SU-DHL-6 (cell line): Measurements from ENCODE around the gene FGFR2.

Source experiments
- H2AFZ ChIP-seq: fragments of 200-600 bp; sonication (generic); 2 replicates; pipeline ENCODE4 v1.6.1; 2014; ENCODE audit warnings: low read depth, mild to moderate bottlenecking, moderate library complexity, mixed read lengths, antibody characterized with exemption, low read length; ENCODE audit not compliant: severe bottlenecking
- H3F3A ChIP-seq: fragments of 200-600 bp; shearing (Covaris generic); 2 replicates; pipeline ENCODE4 v1.6.0; 2016; ENCODE audit warnings: antibody characterized with exemption, mild to moderate bottlenecking; ENCODE audit not compliant: insufficient read depth
- H3K27ac ChIP-seq: fragments of 200-600 bp; sonication (generic); 2 replicates; pipeline ENCODE4 v1.5.1; 2016; ENCODE audit warnings: low read depth, mild to moderate bottlenecking, low read length, moderate library complexity, mixed read lengths
- H3K27me3 ChIP-seq: fragments of 200-600 bp; sonication (generic), shearing (Covaris generic); 2 replicates; pipeline ENCODE4 v1.6.0; 2014; ENCODE audit warnings: mild to moderate bottlenecking, low read length
- H3K36me3 ChIP-seq: fragments of 200-600 bp; sonication (generic); 2 replicates; pipeline ENCODE4 v1.6.1; 2014; ENCODE audit warnings: mild to moderate bottlenecking, low read length, mixed read lengths
- H3K4me2 ChIP-seq: fragments of 300-600, 200-600 bp; shearing (Covaris generic), sonication (generic); 2 replicates; pipeline ENCODE4 v1.6.0; 2014; ENCODE audit warnings: low read length, low read depth, mild to moderate bottlenecking; ENCODE audit not compliant: poor library complexity, severe bottlenecking
- H3K4me3 ChIP-seq: fragments of 200-600 bp; sonication (generic); 2 replicates; pipeline ENCODE4 v1.5.1; 2014; ENCODE audit warnings: antibody characterized with exemption, low read length, mild to moderate bottlenecking, mixed read lengths; ENCODE audit not compliant: insufficient read depth, poor library complexity, severe bottlenecking
- H3K79me2 ChIP-seq: fragments of 200-600 bp; sonication (generic); 2 replicates; pipeline ENCODE4 v1.6.1; 2014; ENCODE audit warnings: mild to moderate bottlenecking, low read length, moderate library complexity; ENCODE audit not compliant: insufficient read depth
- H3K9ac ChIP-seq: fragments of 200-600 bp; sonication (generic); 2 replicates; pipeline ENCODE4 v1.7.0; 2014; ENCODE audit warnings: mild to moderate bottlenecking, low read length
- H3K9me2 ChIP-seq: fragments of 200-600 bp; sonication (generic); replicated peaks from 2 replicates; pipeline ENCODE4 v1.6.1; 2014; ENCODE audit warnings: low read length; ENCODE audit not compliant: insufficient read depth
- H3K9me3 ChIP-seq: fragments of 200-600 bp; sonication (generic); 2 replicates; pipeline ENCODE4 v1.6.1; 2014; ENCODE audit warnings: low read length, mixed read lengths; ENCODE audit not compliant: insufficient read depth
- H4K20me1 ChIP-seq: fragments of 200-600 bp; sonication (generic); 2 replicates; pipeline ENCODE4 v1.6.1; 2014; ENCODE audit warnings: low read depth, mild to moderate bottlenecking, antibody characterized with exemption, low read length, moderate library complexity, mixed read lengths
- EZH2phosphoT487 ChIP-seq: fragments of 200-600 bp; sonication (generic), shearing (Covaris generic); conservative IDR thresholded peaks from 2 replicates; pipeline ENCODE4 v1.6.1; 2018; ENCODE audit warnings: mild to moderate bottlenecking, antibody characterized with exemption, low read length, moderate library complexity, mixed read lengths
- TF ChIP-seq, protein P1 (sequence below): fragments of 200-600 bp; sonication (generic); IDR thresholded peaks from one replicate; pipeline ENCODE4 v1.5.1; 2017; ENCODE audit warnings: antibody characterized with exemption, mild to moderate bottlenecking, low read length, moderate library complexity; ENCODE audit not compliant: insufficient read depth, poor library complexity, severe bottlenecking

The FGFR2 gene

GRCh38 chr10:121568275-121568674, 30.0 kb downstream of the FGFR2 start:
- Histone ChIP-seq H3K4me3 (no peak overlapping the region), H3K79me2 (no peaks in the 10 kb centered on the region), H3K27ac (no peak overlapping the region), H3K27me3 (no peaks in the 10 kb centered on the region), H3K36me3 (no peaks in the 10 kb centered on the region), H3K9ac (no peak overlapping the region), H4K20me1 (no peaks in the 10 kb centered on the region), H3K9me3 (no peaks in the 10 kb centered on the region), H3K9me2 (no peaks in the 10 kb centered on the region), H2AFZ (no peak overlapping the region), H3K4me2 (no peak overlapping the region), H3F3A (no peaks in the 10 kb centered on the region)
- TF ChIP-seq, protein P1, sequence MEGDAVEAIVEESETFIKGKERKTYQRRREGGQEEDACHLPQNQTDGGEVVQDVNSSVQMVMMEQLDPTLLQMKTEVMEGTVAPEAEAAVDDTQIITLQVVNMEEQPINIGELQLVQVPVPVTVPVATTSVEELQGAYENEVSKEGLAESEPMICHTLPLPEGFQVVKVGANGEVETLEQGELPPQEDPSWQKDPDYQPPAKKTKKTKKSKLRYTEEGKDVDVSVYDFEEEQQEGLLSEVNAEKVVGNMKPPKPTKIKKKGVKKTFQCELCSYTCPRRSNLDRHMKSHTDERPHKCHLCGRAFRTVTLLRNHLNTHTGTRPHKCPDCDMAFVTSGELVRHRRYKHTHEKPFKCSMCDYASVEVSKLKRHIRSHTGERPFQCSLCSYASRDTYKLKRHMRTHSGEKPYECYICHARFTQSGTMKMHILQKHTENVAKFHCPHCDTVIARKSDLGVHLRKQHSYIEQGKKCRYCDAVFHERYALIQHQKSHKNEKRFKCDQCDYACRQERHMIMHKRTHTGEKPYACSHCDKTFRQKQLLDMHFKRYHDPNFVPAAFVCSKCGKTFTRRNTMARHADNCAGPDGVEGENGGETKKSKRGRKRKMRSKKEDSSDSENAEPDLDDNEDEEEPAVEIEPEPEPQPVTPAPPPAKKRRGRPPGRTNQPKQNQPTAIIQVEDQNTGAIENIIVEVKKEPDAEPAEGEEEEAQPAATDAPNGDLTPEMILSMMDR: no peak
- no peak for TF ChIP-seq EZH2phosphoT487

DNA sequence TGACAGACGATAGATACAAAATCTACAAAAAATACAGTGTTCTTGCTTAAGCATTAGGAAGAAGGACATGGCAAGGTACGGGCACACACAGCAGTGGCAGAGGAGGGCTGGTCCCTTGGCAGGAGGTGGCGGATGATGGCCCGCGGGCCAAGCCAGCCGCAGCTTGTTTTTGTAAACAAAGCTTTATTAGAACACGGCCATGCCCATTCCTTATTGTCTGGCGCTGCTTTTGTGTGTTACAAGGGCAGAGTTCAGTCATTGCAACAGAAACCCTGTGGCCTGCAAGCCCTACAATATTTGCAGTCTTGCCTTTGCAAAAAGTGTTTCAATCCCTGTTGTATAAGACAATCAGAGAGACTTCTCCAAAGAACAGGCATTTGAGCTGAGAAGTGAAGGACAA, 30.7 kb downstream of the FGFR2 start:
- Histone ChIP-seq H3K4me3 (no peak overlapping the region), H3K9me3 (no peaks in the 10 kb centered on the region), H3F3A (no peaks in the 10 kb centered on the region), H3K9me2 (no peaks in the 10 kb centered on the region), H3K36me3 (no peaks in the 10 kb centered on the region), H3K27ac (no peak overlapping the region), H2AFZ (no peak overlapping the region), H3K9ac (no peak overlapping the region), H4K20me1 (no peaks in the 10 kb centered on the region), H3K27me3 (no peaks in the 10 kb centered on the region), H3K79me2 (no peaks in the 10 kb centered on the region), H3K4me2 (no peak overlapping the region)
- no peak for TF ChIP-seq EZH2phosphoT487
- TF ChIP-seq, protein P1: no peak

DNA sequence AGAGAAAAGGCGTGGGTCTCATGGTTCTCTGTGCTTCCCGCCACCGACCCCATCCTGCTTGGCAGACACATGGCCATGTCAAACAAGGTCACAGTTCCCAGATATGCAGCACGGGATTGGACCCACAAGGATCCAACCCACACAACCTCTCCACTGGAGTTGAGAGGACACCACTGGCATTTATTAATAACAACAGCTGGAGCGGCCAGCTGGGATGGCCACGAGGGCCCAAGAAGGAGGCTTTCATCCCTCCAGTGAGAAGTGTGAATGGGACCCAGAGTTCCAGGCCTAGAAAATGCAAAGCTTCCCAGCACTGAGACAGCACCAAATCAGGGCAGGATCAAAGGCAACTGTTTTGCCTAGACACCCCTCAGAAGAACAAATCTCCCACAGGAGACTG, 31.5 kb downstream of the FGFR2 start:
- Histone ChIP-seq H3K4me3 (no peak overlapping the region), H4K20me1 (no peaks in the 10 kb centered on the region), H2AFZ (no peak overlapping the region), H3K79me2 (no peaks in the 10 kb centered on the region), H3K9me2 (no peaks in the 10 kb centered on the region), H3K9me3 (no peaks in the 10 kb centered on the region), H3K36me3 (no peaks in the 10 kb centered on the region), H3K27ac (no peak overlapping the region), H3K4me2 (no peak overlapping the region), H3K27me3 (no peaks in the 10 kb centered on the region), H3K9ac (no peak overlapping the region), H3F3A (no peaks in the 10 kb centered on the region)
- TF ChIP-seq, protein P1: no peak
- no peak for TF ChIP-seq EZH2phosphoT487
